ENCODE measurements around the gene GAD1.

Gene GAD1

DNA sequence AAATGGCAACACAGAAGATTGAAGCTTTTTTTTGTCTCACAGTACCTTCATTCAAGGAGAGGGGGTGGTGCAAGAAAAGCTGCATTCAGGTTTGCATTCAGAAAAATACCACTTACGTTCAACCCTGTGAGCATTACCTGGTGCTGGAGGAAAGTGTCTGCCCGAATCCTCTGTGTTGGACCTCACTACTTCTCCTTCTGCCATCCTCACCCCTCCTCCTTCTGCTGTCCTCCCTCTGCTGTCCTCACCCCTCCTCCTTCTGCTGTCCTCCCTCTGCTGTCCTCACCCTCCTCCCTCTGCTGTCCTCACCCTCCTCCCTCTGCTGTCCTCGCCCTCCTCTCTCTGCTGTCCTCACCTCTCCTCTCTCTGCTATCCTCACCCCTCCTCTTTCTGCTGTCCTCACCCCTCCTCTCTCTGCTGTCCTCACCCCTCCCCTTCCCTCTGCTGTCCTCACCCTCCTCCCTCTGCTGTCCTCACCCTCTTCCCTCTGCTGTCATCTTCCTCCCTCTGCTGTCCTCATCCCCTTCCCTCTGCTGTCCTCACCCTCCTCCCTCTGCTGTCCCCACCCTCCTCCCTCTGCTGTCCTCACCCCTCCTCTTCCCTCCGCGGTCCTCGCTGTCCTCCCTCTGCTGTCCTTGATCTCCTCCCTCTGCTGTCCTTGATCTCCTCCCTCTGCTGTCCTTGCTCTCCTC lies 11.3 kb downstream of the GAD1 start:
- Histone ChIP-seq H3K4me2 (ENCODE audit: low read length) (no peak overlapping the region), H4K20me1 (ENCODE audit: insufficient read depth, low read length) (no peaks in the 10 kb centered on the region), H3K27ac (ENCODE audit: low read length) (no peak overlapping the region), H3K9me3 (ENCODE audit: insufficient read depth, low read length) (no peaks in the 10 kb centered on the region), H3K9ac (ENCODE audit: low read length) (no peak overlapping the region), H3K4me3 (ENCODE audit: low read length) (no peak overlapping the region), H3K79me2 (ENCODE audit: low read length) (no peaks in the 10 kb centered on the region), H3K27me3 (ENCODE audit: low read depth, low read length) (peaks cover 8% of the 10 kb centered on the region), H3K36me3 (replicated peaks; ENCODE audit: low read depth, low read length) (no peaks in the 10 kb centered on the region), H3K4me1 (ENCODE audit: low read length) (no peaks in the 10 kb centered on the region), H2AFZ (ENCODE audit: low read depth, low read length) (no peak overlapping the region)
- TF ChIP-seq, protein P1, sequence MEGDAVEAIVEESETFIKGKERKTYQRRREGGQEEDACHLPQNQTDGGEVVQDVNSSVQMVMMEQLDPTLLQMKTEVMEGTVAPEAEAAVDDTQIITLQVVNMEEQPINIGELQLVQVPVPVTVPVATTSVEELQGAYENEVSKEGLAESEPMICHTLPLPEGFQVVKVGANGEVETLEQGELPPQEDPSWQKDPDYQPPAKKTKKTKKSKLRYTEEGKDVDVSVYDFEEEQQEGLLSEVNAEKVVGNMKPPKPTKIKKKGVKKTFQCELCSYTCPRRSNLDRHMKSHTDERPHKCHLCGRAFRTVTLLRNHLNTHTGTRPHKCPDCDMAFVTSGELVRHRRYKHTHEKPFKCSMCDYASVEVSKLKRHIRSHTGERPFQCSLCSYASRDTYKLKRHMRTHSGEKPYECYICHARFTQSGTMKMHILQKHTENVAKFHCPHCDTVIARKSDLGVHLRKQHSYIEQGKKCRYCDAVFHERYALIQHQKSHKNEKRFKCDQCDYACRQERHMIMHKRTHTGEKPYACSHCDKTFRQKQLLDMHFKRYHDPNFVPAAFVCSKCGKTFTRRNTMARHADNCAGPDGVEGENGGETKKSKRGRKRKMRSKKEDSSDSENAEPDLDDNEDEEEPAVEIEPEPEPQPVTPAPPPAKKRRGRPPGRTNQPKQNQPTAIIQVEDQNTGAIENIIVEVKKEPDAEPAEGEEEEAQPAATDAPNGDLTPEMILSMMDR (IDR thresholded peaks at IDR 0.05; ENCODE audit: low read depth, low read length): no peak
- no peak for TF ChIP-seq EZH2phosphoT487 (IDR thresholded peaks at IDR 0.05; ENCODE audit: low read depth)

DNA sequence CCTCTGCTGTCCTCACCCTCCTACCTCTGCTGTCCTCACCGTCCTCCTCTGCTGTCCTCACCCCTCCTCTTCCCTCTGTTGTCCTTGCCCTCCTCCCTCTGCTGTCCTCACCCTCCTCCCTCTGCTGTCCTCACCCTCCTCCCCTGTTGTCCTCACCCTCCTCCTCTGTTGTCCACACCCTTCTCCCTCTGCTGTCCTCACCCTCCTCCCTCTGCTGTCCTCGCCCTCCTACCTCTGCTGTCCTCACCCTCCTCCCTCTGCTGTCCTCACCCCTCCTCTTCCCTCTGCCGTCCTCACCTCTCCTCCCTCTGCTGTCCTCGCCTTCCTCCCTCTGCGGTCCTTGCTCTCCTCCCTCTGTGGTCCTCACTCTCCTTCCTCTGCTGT lies 11.8 kb downstream of the GAD1 start:
- Histone ChIP-seq H2AFZ (ENCODE audit: low read depth, low read length) (no peak overlapping the region), H3K4me1 (ENCODE audit: low read length) (no peaks in the 10 kb centered on the region), H4K20me1 (ENCODE audit: insufficient read depth, low read length) (no peaks in the 10 kb centered on the region), H3K9me3 (ENCODE audit: insufficient read depth, low read length) (no peaks in the 10 kb centered on the region), H3K9ac (ENCODE audit: low read length) (no peak overlapping the region), H3K4me2 (ENCODE audit: low read length) (no peak overlapping the region), H3K79me2 (ENCODE audit: low read length) (no peaks in the 10 kb centered on the region), H3K4me3 (ENCODE audit: low read length) (no peak overlapping the region), H3K27ac (ENCODE audit: low read length) (no peak overlapping the region), H3K27me3 (ENCODE audit: low read depth, low read length) (peaks cover 8% of the 10 kb centered on the region), H3K36me3 (replicated peaks; ENCODE audit: low read depth, low read length) (no peaks in the 10 kb centered on the region)
- no peak for TF ChIP-seq EZH2phosphoT487 (IDR thresholded peaks at IDR 0.05; ENCODE audit: low read depth)
- TF ChIP-seq, protein P1 (IDR thresholded peaks at IDR 0.05; ENCODE audit: low read depth, low read length): no peak

GRCh38 chr2:170829036-170829435 lies 12.3 kb downstream of the GAD1 start:
- H3K27ac ChIP-seq (ENCODE audit: low read length): no peak overlapping the region
- H3K79me2 ChIP-seq (ENCODE audit: low read length): no peaks in the 10 kb centered on the region
- H3K9me3 ChIP-seq (ENCODE audit: insufficient read depth, low read length): no peaks in the 10 kb centered on the region
- no peak overlapping the region for H3K9ac ChIP-seq (ENCODE audit: low read length)
- TF ChIP-seq EZH2phosphoT487 (IDR thresholded peaks at IDR 0.05; ENCODE audit: low read depth): no peak
- TF ChIP-seq, protein P1 (IDR thresholded peaks at IDR 0.05; ENCODE audit: low read depth, low read length): no peak
- H4K20me1 ChIP-seq (ENCODE audit: insufficient read depth, low read length): no peaks in the 10 kb centered on the region
- H3K4me3 ChIP-seq (ENCODE audit: low read length): no peak overlapping the region
- H2AFZ ChIP-seq (ENCODE audit: low read depth, low read length): no peak overlapping the region
- H3K36me3 ChIP-seq (replicated peaks; ENCODE audit: low read depth, low read length): no peaks in the 10 kb centered on the region
- H3K4me1 ChIP-seq (ENCODE audit: low read length): no peaks in the 10 kb centered on the region
- H3K27me3 ChIP-seq (ENCODE audit: low read depth, low read length): peaks cover 8% of the 10 kb centered on the region
- H3K4me2 ChIP-seq (ENCODE audit: low read length): no peak overlapping the region

- Histone ChIP-seq H3K4me1 (ENCODE audit: low read length) (no peaks in the 10 kb centered on the region), H3K36me3 (replicated peaks; ENCODE audit: low read depth, low read length) (no peaks in the 10 kb centered on the region), H3K9ac (ENCODE audit: low read length) (no peak overlapping the region), H3K79me2 (ENCODE audit: low read length) (no peaks in the 10 kb centered on the region), H3K4me2 (ENCODE audit: low read length) (no peak overlapping the region), H3K9me3 (ENCODE audit: insufficient read depth, low read length) (no peaks in the 10 kb centered on the region), H3K4me3 (ENCODE audit: low read length) (no peak overlapping the region), H4K20me1 (ENCODE audit: insufficient read depth, low read length) (no peaks in the 10 kb centered on the region), H2AFZ (ENCODE audit: low read depth, low read length) (no peak overlapping the region), H3K27ac (ENCODE audit: low read length) (no peak overlapping the region), H3K27me3 (ENCODE audit: low read depth, low read length) (peaks cover 8% of the 10 kb centered on the region)
- no peak for TF ChIP-seq EZH2phosphoT487 (IDR thresholded peaks at IDR 0.05; ENCODE audit: low read depth)
- TF ChIP-seq, protein P1 (IDR thresholded peaks at IDR 0.05; ENCODE audit: low read depth, low read length): no peak
These were observed 13.5 kb downstream of the GAD1 start for GRCh38 chr2:170830166-170830565.

Data from OCI-LY3 (cell line).